Measurements from ENCODE around the gene LUM.

Gene LUM

GRCh38 chr12:91074851-91075250 lies 36.4 kb downstream of the LUM start:
- no peaks in the 10 kb centered on the region for H3K9me3 Mint-ChIP-seq
- H3K4me3 Mint-ChIP-seq = no peak overlapping the region
- no peak overlapping the region for H3K27ac Mint-ChIP-seq
- H3K27me3 Mint-ChIP-seq = peaks cover 0 to 13% of the 10 kb centered on the region in 2 donors
- ATAC-seq (replicated peaks) (no peak), DNase-seq (no peak)
- no peaks in the 10 kb centered on the region for H3K36me3 Mint-ChIP-seq
- no peaks in the 10 kb centered on the region for H3K4me1 Mint-ChIP-seq

DNA sequence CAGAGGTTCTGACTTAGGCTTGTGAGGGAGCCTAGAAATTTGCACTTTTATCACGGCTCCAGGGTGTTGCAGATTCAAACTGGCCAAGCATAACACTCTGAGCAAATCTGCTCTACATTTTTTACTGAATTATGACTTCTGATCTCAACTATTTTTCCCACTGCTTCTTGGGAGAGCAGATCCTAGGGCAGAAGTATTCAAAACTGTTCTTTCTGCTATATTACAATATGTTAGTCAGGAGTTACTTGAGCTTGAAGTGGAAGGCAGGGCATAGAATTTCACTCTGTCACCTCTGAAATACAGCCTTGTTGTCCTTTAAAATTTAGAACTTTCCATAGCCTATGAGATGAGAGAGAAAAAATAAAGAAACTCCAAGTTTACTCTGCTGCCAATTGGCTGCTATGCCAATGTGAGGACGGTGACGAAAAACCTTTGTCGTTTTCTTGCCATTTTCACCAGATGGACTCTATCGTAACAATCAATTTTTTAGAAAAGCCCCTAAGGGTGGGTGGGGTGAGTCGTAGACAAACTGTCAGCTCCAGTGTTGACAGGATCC lies 37.1 kb downstream of the LUM start:
- DNase-seq = no peak
- H3K4me1 Mint-ChIP-seq = no peaks in the 10 kb centered on the region
- H3K27ac Mint-ChIP-seq = no peak overlapping the region
- no peaks in the 10 kb centered on the region for H3K9me3 Mint-ChIP-seq
- no peak for ATAC-seq (replicated peaks)
- peaks cover 0 to 13% of the 10 kb centered on the region in 2 donors for H3K27me3 Mint-ChIP-seq
- H3K4me3 Mint-ChIP-seq = no peak overlapping the region
- no peaks in the 10 kb centered on the region for H3K36me3 Mint-ChIP-seq

DNA sequence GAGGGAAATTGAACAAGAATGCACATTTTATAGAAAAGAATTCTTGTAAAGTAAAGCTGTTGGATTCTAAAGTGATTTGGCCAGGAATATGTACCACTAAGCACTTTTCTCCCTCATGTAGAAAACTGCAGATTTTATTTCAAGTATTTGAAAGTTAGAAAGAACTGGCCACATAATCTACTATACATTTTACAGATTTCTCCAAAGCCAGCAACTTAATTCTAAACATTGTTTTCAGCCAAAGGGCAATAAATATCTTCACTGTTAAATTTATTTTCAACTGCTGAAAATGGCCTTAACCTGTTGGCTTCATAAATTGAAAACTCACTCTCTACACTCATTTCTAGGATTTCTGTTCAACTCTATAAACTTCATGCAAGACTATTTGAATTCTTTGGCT lies 37.9 kb downstream of the LUM start:
- H3K36me3 Mint-ChIP-seq = no peaks in the 10 kb centered on the region
- H3K27me3 Mint-ChIP-seq = peaks cover 0 to 12% of the 10 kb centered on the region in 2 donors
- H3K4me1 Mint-ChIP-seq = no peaks in the 10 kb centered on the region
- H3K27ac Mint-ChIP-seq = no peak overlapping the region
- H3K4me3 Mint-ChIP-seq = no peak overlapping the region
- H3K9me3 Mint-ChIP-seq = no peaks in the 10 kb centered on the region
- ATAC-seq (replicated peaks) (no peak), DNase-seq (no peak)

DNA sequence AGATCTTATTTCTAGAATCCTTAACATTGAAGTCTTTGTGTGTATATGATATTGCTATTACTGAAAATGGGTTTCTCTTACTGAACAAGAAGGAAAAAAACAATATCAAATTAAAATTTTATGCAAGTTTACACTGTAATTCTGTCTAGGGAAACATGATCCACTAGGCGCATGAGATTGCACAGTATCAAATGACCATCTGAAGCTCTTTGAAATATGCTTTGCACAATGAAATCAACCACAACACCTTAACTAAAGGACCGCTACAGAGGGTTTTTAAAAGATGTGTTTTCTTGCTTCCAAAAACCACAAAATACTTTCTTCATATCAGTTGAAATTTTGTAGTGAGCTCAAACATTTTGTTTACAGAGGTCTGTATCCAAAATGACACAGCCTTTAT lies 38.4 kb downstream of the LUM start:
- DNase-seq (no peak), ATAC-seq (replicated peaks) (no peak)
- Mint-ChIP-seq H3K27ac (no peak overlapping the region), H3K9me3 (no peaks in the 10 kb centered on the region), H3K27me3 (peaks cover 0 to 7% of the 10 kb centered on the region in 2 donors), H3K4me3 (no peak overlapping the region), H3K36me3 (no peaks in the 10 kb centered on the region), H3K4me1 (no peaks in the 10 kb centered on the region)

- Mint-ChIP-seq H3K36me3 (no peaks in the 10 kb centered on the region), H3K4me3 (no peak overlapping the region), H3K9me3 (no peaks in the 10 kb centered on the region), H3K27me3 (peaks cover 0 to 7% of the 10 kb centered on the region in 2 donors), H3K27ac (no peak overlapping the region), H3K4me1 (no peaks in the 10 kb centered on the region)
- DNase-seq (no peak), ATAC-seq (replicated peaks) (no peak)
Measured at GRCh38 chr12:91070936-91071335, 40.4 kb downstream of the LUM start.

- no peak for DNase-seq
- Mint-ChIP-seq H3K27me3 (no peaks in the 10 kb centered on the region), H3K36me3 (no peaks in the 10 kb centered on the region), H3K4me1 (no peaks in the 10 kb centered on the region), H3K4me3 (no peak overlapping the region), H3K9me3 (no peaks in the 10 kb centered on the region), H3K27ac (no peak overlapping the region)
- ATAC-seq (replicated peaks) = no peak
Measured at GRCh38 chr12:91065396-91065795, 45.9 kb downstream of the LUM start.

DNA sequence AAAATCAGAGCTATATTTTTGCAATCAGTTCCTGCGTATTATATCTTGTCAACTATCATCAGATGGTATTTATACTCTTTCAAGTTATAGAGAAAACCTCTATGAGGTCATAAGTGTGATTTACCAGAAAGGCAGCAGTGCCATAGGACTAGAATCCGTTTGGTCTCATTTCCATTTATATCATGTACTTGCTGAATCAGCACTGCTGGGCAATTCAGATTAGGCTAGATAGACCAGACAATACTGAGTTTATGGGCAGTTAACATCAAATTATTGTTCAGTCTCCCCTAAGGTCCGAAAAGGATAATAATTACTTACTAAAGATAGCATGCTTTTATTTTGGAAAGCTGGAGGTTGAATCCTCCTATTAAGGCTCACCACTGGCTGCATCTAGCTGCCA lies 46.7 kb downstream of the LUM start:
- Mint-ChIP-seq H3K27me3 (no peaks in the 10 kb centered on the region), H3K27ac (no peak overlapping the region), H3K9me3 (no peaks in the 10 kb centered on the region), H3K4me3 (no peak overlapping the region), H3K36me3 (no peaks in the 10 kb centered on the region), H3K4me1 (no peaks in the 10 kb centered on the region)
- ATAC-seq (replicated peaks) = no peak
- DNase-seq = no peak

DNA sequence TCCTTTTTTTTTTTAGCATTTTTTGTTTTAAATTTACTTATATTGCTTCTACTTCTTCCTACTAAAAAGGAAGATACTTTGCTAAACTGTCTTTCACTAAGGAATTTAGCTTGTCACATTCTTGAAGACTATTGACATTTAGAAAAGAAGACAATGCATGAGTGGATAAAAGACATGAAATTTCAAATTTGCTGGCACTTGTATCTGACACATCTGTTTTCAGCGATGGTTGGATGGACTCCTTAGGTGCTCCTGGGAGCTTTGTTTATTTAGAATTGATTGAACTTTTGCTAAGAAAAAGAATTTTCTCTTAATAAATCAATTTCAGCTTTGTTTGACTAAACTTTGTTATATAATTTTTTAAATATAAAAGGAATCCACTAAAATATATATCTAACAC lies 50.2 kb downstream of the LUM start:
- ATAC-seq (replicated peaks) = no peak

GRCh38 chr12:91059211-91059610 lies 52.1 kb downstream of the LUM start:
- Mint-ChIP-seq H3K36me3 (no peaks in the 10 kb centered on the region), H3K9me3 (no peaks in the 10 kb centered on the region), H3K4me1 (no peaks in the 10 kb centered on the region), H3K27ac (no peak overlapping the region), H3K4me3 (no peak overlapping the region), H3K27me3 (no peaks in the 10 kb centered on the region)
- no peak for ATAC-seq (replicated peaks)
- DNase-seq = no peak

More for the DNA sequence above, 50.2 kb downstream of the LUM start:
- H3K27me3 Mint-ChIP-seq = no peaks in the 10 kb centered on the region
- no peaks in the 10 kb centered on the region for H3K4me1 Mint-ChIP-seq
- H3K36me3 Mint-ChIP-seq = no peaks in the 10 kb centered on the region
- H3K4me3 Mint-ChIP-seq = no peak overlapping the region
- no peak for DNase-seq
- H3K27ac Mint-ChIP-seq = no peak overlapping the region
- H3K9me3 Mint-ChIP-seq = no peaks in the 10 kb centered on the region

DNA sequence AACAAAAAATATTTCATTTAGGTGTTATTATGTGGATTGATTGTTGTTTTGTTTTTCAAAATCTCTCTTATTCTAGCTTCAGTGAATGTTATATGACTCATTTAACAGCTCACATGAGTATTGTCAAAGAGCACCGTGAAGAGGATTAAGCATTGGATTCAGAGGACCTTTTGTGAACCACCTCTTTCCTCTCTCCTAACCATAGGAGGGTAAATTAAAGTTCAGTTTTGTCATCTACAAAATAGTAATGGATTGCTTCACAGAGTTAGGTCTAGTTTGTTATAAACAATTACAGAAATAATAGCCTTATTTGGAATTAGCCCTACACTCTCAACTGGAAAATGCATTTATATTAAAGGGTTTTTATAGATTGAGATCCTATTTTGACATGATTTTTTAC lies 52.5 kb downstream of the LUM start:
- H3K27me3 Mint-ChIP-seq = no peaks in the 10 kb centered on the region
- no peaks in the 10 kb centered on the region for H3K4me1 Mint-ChIP-seq
- H3K9me3 Mint-ChIP-seq = no peaks in the 10 kb centered on the region
- no peak overlapping the region for H3K4me3 Mint-ChIP-seq
- DNase-seq = no peak
- no peak overlapping the region for H3K27ac Mint-ChIP-seq
- ATAC-seq (replicated peaks) = no peak
- no peaks in the 10 kb centered on the region for H3K36me3 Mint-ChIP-seq

- no peaks in the 10 kb centered on the region for H3K36me3 Mint-ChIP-seq
- H3K4me3 Mint-ChIP-seq = no peak within 1 kb of the TSS
- H3K4me1 Mint-ChIP-seq = no peaks in the 10 kb centered on the region
- no peak within 1 kb of the TSS for H3K27ac Mint-ChIP-seq
- no peaks in the 10 kb centered on the region for H3K27me3 Mint-ChIP-seq
- DNase-seq (no peak), ATAC-seq (replicated peaks) (no peak)
- no peaks in the 10 kb centered on the region for H3K9me3 Mint-ChIP-seq
Measured at GRCh38 chr12:91057368-91058165, 53.7 kb downstream of the LUM start, which contains the start of gene KERA. KERA (minus strand) TSS chr12:91058024; CDS start chr12:91056281, 1,743 bp downstream.

- no peak for ATAC-seq (replicated peaks)
- H3K4me3 Mint-ChIP-seq = no peak overlapping the region
- DNase-seq = no peak
- H3K4me1 Mint-ChIP-seq = no peaks in the 10 kb centered on the region
- no peaks in the 10 kb centered on the region for H3K36me3 Mint-ChIP-seq
- H3K9me3 Mint-ChIP-seq = no peaks in the 10 kb centered on the region
- no peaks in the 10 kb centered on the region for H3K27me3 Mint-ChIP-seq
- no peak overlapping the region for H3K27ac Mint-ChIP-seq
Measured at GRCh38 chr12:91056488-91056887, 54.8 kb downstream of the LUM start.

DNA sequence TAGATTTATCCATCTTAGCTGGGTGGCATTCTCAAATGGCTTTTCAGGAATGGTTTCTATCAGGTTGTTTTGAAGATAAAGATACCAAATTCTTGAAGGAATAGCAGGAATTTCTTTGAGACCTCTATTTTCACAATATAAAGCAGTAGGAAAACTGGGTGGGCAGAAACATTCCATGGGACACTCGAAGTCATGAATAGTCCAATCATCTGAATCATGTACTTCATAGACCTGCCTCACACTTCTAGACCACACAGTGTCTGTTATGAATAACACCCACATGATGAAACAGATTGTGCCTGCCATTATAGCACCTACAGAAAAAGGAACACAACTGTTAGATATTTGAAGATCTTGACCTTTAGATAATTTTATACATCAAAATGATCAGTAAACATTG lies 55.3 kb downstream of the LUM start:
- no peak for DNase-seq
- Mint-ChIP-seq H3K27ac (no peak overlapping the region), H3K27me3 (no peaks in the 10 kb centered on the region), H3K4me3 (no peak overlapping the region), H3K36me3 (no peaks in the 10 kb centered on the region), H3K9me3 (no peaks in the 10 kb centered on the region), H3K4me1 (no peaks in the 10 kb centered on the region)
- ATAC-seq (replicated peaks) = no peak

- ATAC-seq (replicated peaks) = no peak
- H3K4me1 Mint-ChIP-seq = no peaks in the 10 kb centered on the region
- H3K9me3 Mint-ChIP-seq = no peaks in the 10 kb centered on the region
- H3K36me3 Mint-ChIP-seq = no peaks in the 10 kb centered on the region
- H3K27ac Mint-ChIP-seq = no peak overlapping the region
- H3K4me3 Mint-ChIP-seq = no peak overlapping the region
- H3K27me3 Mint-ChIP-seq = no peaks in the 10 kb centered on the region
- no peak for DNase-seq
Measured at GRCh38 chr12:91053951-91054715, 57.2 kb downstream of the LUM start.

Measured in stimulated activated naive B cell treated with anti-CD40 and anti-IgM and Interleukin-4, amounts not matched to agents 10 μg/mL and 1 μg/mL and 100 μg/mL, for 72 hours (primary cell).